ENCODE results near the gene HELZ2. TPM values are rescaled to one million over a fixed set of nuclear protein-coding genes. Genes with fewer than 3 reads are reported as not detected.

The HELZ2 gene
- total RNA-seq, 4 donors from 2014 or later, result 4.9 to 35.2 (median 10.5) TPM

DNA sequence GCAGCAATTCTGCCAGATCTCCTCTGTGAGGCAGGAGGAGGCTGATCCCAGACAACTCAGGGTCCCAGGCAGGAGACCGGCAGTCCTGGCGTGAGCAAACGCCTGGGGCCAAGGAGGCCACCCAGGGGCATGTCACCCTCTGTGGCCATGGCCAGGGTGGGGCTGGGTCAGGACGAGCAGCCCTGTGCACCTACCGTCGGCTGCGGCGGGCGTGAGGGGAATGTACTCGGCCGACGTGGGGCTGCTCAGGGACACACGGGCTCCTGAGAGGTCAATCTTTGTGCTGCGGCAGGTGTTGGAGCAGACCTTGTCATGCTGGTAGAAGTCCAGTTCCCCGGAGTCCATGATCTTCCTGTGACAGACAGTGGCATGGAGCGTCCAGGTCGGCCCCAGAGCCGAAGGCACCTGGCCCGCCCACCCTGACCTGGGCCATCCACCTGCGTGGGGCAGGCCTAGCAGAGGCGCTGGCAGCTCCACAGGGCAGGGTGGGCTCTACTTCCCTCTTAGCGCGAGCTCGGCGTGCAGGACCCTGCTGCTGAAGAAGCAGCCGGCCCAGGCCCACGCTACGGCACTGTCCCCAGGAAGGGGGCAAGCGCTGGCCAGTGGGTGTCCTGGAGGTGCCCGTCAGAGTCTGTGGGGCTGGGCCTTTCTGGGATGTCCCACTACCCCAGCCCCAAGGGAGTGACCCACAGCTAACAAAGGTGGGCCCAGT, 21.5 kb upstream of the HELZ2 start:
- TF ChIP-seq, protein P1, sequence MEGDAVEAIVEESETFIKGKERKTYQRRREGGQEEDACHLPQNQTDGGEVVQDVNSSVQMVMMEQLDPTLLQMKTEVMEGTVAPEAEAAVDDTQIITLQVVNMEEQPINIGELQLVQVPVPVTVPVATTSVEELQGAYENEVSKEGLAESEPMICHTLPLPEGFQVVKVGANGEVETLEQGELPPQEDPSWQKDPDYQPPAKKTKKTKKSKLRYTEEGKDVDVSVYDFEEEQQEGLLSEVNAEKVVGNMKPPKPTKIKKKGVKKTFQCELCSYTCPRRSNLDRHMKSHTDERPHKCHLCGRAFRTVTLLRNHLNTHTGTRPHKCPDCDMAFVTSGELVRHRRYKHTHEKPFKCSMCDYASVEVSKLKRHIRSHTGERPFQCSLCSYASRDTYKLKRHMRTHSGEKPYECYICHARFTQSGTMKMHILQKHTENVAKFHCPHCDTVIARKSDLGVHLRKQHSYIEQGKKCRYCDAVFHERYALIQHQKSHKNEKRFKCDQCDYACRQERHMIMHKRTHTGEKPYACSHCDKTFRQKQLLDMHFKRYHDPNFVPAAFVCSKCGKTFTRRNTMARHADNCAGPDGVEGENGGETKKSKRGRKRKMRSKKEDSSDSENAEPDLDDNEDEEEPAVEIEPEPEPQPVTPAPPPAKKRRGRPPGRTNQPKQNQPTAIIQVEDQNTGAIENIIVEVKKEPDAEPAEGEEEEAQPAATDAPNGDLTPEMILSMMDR (IDR thresholded peaks at IDR 0.05; ENCODE audit: low read depth), result no peak

DNA sequence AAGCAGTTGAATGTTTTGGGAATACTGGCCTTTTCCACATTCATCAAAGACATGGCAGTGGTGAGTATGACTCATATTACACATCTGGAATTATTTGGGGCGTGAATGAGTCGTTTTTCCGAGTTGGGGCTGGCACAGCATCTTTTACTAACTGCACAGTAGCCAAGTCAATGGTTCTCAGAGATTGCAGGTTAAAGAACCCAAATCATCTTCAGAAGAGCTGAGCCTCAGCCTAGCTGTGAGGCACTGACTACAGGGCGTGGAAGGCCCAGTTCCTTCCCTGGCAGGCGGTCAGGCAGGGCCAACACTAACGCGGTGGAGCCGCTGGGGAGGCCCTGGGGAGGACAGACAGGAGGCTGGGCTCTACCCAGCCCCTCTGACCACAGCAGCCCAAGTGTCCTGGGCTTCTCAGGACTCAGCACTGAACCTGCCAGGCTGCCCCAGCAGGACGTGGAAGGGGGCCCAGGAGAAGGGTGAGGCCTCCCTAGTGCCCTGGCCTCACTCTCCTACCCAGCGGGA, 20.1 kb upstream of the HELZ2 start:
- TF ChIP-seq, protein P1 (IDR thresholded peaks at IDR 0.05; ENCODE audit: low read depth), result no peak

DNA sequence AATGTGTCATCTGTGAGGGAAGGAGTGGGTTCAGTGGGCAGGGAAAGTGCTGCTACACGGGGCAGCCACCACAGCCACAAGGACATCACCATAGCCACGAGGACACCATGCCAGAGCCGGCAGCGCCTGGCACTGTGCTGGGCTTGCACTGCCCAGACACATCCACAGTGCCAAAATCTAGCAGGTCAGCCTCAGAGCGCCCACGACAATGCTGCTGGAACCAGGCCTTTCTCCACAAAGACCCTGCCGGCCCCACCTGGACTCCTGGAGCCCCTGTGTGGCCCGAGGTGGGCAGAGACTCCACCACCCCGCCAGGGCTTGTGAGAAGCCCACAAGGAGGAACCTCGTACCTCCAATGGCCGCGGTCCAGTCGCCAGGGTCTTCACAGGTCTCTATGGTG, 18.6 kb upstream of the HELZ2 start:
- TF ChIP-seq, protein P1 (IDR thresholded peaks at IDR 0.05; ENCODE audit: low read depth), result no peak

DNA sequence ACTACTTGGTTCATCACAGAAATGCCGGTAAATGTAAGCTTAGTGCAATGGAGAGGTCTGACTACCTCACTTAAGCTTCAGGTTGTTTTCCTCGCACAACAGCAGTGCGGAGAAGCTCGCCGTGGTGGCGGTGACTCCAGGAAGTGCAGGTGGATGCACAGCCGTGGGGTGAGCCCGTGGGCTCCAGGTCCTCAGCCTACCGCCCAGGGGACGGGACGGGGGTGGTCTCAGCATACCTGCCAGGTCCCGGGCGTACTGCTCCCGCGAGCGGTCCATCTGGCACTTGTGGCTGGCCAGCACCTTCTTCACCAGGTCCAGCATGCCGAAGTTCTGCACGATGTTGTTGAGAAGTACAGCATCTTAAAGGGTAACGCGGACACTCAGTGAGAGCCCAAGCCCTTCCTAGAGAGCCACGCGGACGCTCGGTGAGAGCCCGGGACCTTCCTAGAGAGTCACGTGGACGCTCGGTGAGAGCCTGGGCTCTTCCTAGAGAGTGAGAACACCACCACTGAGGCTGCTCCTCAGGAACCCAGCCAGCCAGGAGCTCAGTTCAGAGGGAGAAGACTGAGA, 17.8 kb upstream of the HELZ2 start:
- TF ChIP-seq, protein P1 (IDR thresholded peaks at IDR 0.05; ENCODE audit: low read depth), result no peak

DNA sequence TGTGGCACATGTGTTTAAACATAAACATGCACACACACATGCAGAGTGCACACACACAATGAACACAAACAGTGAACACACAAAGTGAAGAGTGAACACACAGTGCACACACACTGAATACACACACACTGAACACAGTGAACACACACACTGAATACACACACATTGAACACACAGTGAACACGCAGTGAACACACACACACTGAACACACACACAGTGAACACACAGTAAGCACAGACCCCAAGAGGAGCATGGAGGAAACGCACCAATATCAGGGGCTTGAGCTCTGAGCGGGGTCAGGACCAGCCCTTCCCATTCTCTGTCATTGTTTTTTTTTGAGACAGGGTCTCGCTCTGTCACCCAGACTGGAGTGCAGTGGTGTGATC, 17.1 kb upstream of the HELZ2 start:
- TF ChIP-seq, protein P1 (IDR thresholded peaks at IDR 0.05; ENCODE audit: low read depth), result no peak

DNA sequence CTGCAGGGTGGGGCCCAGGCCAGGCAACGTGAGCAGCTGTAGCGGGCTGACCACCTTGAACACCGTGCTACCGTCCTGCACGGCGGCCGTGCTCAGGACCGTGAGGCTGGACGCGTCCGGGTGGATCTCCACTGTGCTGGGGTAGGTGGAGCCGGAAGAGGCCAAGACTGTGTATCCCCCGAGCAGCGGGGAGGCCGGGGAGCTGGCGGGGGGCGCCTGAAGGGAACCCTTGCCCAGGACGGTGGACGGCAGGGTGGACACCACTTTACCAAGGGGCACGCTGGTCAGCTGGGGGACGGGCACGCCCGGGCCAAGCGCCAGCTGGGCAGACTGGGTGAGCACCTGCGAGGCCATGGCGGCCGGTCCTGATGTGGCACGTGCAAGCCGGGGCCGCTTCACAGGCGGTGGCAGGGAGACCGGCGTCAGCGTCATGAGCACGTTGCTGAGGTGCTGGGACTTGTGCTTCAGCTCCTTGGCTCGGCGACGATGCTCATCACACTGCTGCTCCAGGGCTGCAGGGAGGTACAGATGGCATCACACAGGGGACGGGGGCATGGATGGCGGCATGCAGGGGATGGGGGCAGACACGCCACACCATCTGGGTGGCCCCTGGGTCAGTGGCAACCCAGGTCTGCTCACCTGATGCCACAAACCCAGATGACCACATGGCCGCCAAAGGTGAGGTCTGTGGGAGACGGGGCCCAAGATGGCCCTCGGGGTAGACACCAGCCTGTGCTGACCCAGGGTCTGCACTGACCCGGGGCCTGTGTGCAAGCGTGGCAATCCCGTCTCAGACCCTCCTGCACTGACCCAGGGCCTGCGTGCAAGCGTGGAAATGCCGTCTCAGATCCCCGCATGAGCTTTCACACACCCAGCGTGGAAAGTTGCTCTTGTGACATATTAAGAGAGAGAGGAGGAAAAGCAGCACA, 16.4 kb upstream of the HELZ2 start:
- TF ChIP-seq, protein P1 (IDR thresholded peaks at IDR 0.05; ENCODE audit: low read depth), result no peak
